Measurements from ENCODE around the gene BRWD1.
A peak's percentile ranks its signal among the peaks of the same experiment; 100 is the strongest.

Gene BRWD1

GRCh38 chr21:39327727-39328126 lies 14.3 kb upstream of the BRWD1 start:
- DNase-seq (ENCODE audit: low read depth in 2 of 2), result no peak

GRCh38 chr21:39326607-39327307 lies 13.3 kb upstream of the BRWD1 start:
- no peak for DNase-seq (ENCODE audit: low read depth in 2 of 2)

- no peak for DNase-seq (ENCODE audit: low read depth in 2 of 2)
These were observed 12.0 kb upstream of the BRWD1 start for GRCh38 chr21:39325458-39325857.

GRCh38 chr21:39321424-39321823 lies 8.0 kb upstream of the BRWD1 start:
- no peak for DNase-seq (ENCODE audit: low read depth in 2 of 2)

GRCh38 chr21:39319814-39320332 lies 6.4 kb upstream of the BRWD1 start:
- no peak for DNase-seq (ENCODE audit: low read depth in 2 of 2)

GRCh38 chr21:39319251-39319756 lies 5.9 kb upstream of the BRWD1 start:
- DNase-seq (ENCODE audit: low read depth in 2 of 2), result no peak

GRCh38 chr21:39318091-39318959 lies 4.9 kb upstream of the BRWD1 start:
- DNase-seq (ENCODE audit: low read depth in 2 of 2), result no peak

GRCh38 chr21:39317134-39318090 lies 4.0 kb upstream of the BRWD1 start:
- no peak for DNase-seq (ENCODE audit: low read depth in 2 of 2)

GRCh38 chr21:39316729-39317128 lies 3.3 kb upstream of the BRWD1 start:
- DNase-seq (ENCODE audit: low read depth in 2 of 2), result no peak

- DNase-seq (ENCODE audit: low read depth in 2 of 2), result no peak
These were observed 2.4 kb upstream of the BRWD1 start for GRCh38 chr21:39315603-39316445.

- peak; percentile 16 to 37 for DNase-seq (ENCODE audit: low read depth in 2 of 2)
These were observed 953 bp upstream of the BRWD1 start for GRCh38 chr21:39314143-39315027.

- DNase-seq (ENCODE audit: low read depth in 2 of 2), result peak in 1 of 2 donors; percentile 2
These were observed 326 bp downstream of the BRWD1 start for GRCh38 chr21:39313042-39313570.

- peak; percentile 92 to 93 for DNase-seq (ENCODE audit: low read depth in 2 of 2)
These were observed 1.1 kb downstream of the BRWD1 start for GRCh38 chr21:39312112-39313041.

- no peak for DNase-seq (ENCODE audit: low read depth in 2 of 2)
These were observed 2.3 kb downstream of the BRWD1 start for GRCh38 chr21:39311164-39311563.

- DNase-seq (ENCODE audit: low read depth in 2 of 2), result no peak
These were observed 6.0 kb downstream of the BRWD1 start for GRCh38 chr21:39307466-39307865.

GRCh38 chr21:39300587-39300986 lies 12.8 kb downstream of the BRWD1 start:
- DNase-seq (ENCODE audit: low read depth in 2 of 2), result no peak

GRCh38 chr21:39296891-39297290 lies 16.5 kb downstream of the BRWD1 start:
- DNase-seq (ENCODE audit: low read depth in 2 of 2), result no peak

GRCh38 chr21:39288987-39289386 lies 24.4 kb downstream of the BRWD1 start:
- no peak for DNase-seq (ENCODE audit: low read depth in 2 of 2)

Data from stimulated activated CD8-positive, alpha-beta memory T cell treated with anti-CD3 and anti-CD28 coated beads, Interleukin-2, amount 100 ng/mL, for 48 hours (primary cell).